ENCODE data around the gene RAD23B.

- TF ChIP-seq POLR2A (IDR thresholded peaks at IDR 0.05; ENCODE audit: low read depth, low read length) (no peak), POLR2AphosphoS5 (IDR thresholded peaks at IDR 0.05; ENCODE audit: low read depth, low read length) (no peak), TAF1 (IDR thresholded peaks at IDR 0.05; ENCODE audit: low read depth, low read length) (no peak)
Measured at GRCh38 chr9:107367727-107368502, 84.8 kb downstream of the RAD23B start.

Data from GM12891 (cell line).